H1 (cell line): ENCODE measurements around the gene TRAF3IP3. TPM values are rescaled to one million over a fixed set of nuclear protein-coding genes. Genes with fewer than 3 reads are reported as not detected.

ENCODE experiments used
- CTCF ChIA-PET: fragments of 300-600 bp; sonication (Branson Sonifier 250); formaldehyde crosslinking; loops from one replicate; lab custom pipeline; 2021; ENCODE audit not compliant: partially characterized antibody; lab: Charles Lee
- POLR2A ChIA-PET: fragments of 300-600 bp; sonication (Branson Sonifier 250); formaldehyde crosslinking; loops from one replicate; lab custom pipeline; 2021; ENCODE audit warnings: inconsistent platforms; ENCODE audit not compliant: partially characterized antibody; lab: Charles Lee
- DNase-seq, 2 experiments: peaks; one replicate each; pipeline versions ENCODE4 v3.0.0 to v3.0.0-alpha.2; 2010 to 2022; ENCODE audit warnings: low spot score in 2 of 2, low read depth in 1 of 2, mixed read lengths in 1 of 2
- FAIRE-seq: peaks from 2 replicates; lab custom pipeline; 2011; peaks lifted over from hg19 to GRCh38; lab: Jason Lieb, UNC
- H2AFZ ChIP-seq: 2 replicates; pipeline ENCODE4 v1.8.1; 2012; ENCODE audit warnings: low read length, inconsistent platforms
- H2AK5ac ChIP-seq: 2 replicates; pipeline ENCODE4 v1.6.1; 2013; ENCODE audit warnings: low read depth, low read length
- H2BK120ac ChIP-seq: replicated peaks from 2 replicates; pipeline ENCODE3; 2013; ENCODE audit warnings: low read depth, low read length, inconsistent platforms
- H2BK12ac ChIP-seq: 2 replicates; pipeline ENCODE4 v1.6.1; 2013; ENCODE audit warnings: low read depth, low read length
- H2BK15ac ChIP-seq: 2 replicates; pipeline ENCODE4 v1.6.1; 2013; ENCODE audit warnings: low read length
- H2BK20ac ChIP-seq: 2 replicates; pipeline ENCODE4 v1.6.1; 2013; ENCODE audit warnings: low read length
- H2BK5ac ChIP-seq: 2 replicates; pipeline ENCODE4 v1.6.1; 2013; ENCODE audit warnings: low read depth, low read length
- H3K14ac ChIP-seq: 2 replicates; pipeline ENCODE4 v1.6.1; 2013; ENCODE audit warnings: inconsistent platforms; ENCODE audit not compliant: insufficient read length
- H3K18ac ChIP-seq: 2 replicates; pipeline ENCODE4 v1.6.1; 2013; ENCODE audit warnings: low read length; ENCODE audit errors: extremely low read depth
- H3K23ac ChIP-seq: 2 replicates; pipeline ENCODE4 v1.6.1; 2013; ENCODE audit warnings: inconsistent platforms; ENCODE audit not compliant: insufficient read length
- H3K23me2 ChIP-seq: 2 replicates; pipeline ENCODE4 v1.6.1; 2013; ENCODE audit warnings: low read depth, low read length
- H3K27ac ChIP-seq: 2 replicates; pipeline ENCODE4 v1.6.1; 2011; ENCODE audit warnings: low read depth, low read length, inconsistent platforms
- H3K27me3 ChIP-seq, 4 experiments: replicated peaks in 1 of 4; 1 replicate in 1 of 4; 2 replicates in 3 of 4; pipeline versions ENCODE4 v1.6.1 to v1.8.1; 2011 to 2013; ENCODE audit warnings: low read length in 3 of 4, mild to moderate bottlenecking in 3 of 4, inconsistent platforms in 2 of 4, mixed read lengths in 2 of 4, moderate library complexity in 1 of 4; ENCODE audit not compliant: control insufficient read depth in 3 of 4, insufficient read depth in 3 of 4; ENCODE audit errors: extremely low read depth in 1 of 4
- H3K36me3 ChIP-seq, 4 experiments: 2 replicates each; pipeline versions ENCODE4 v1.6.1 to v1.8.1; 2011 to 2013; ENCODE audit warnings: mild to moderate bottlenecking in 4 of 4, low read length in 3 of 4, moderate library complexity in 2 of 4, control low read depth in 1 of 4, inconsistent platforms in 1 of 4; ENCODE audit not compliant: insufficient read depth in 4 of 4, control insufficient read depth in 2 of 4
- H3K4ac ChIP-seq: replicated peaks from 2 replicates; pipeline ENCODE3; 2013; ENCODE audit warnings: low read length, low read depth, mixed read lengths, inconsistent platforms; ENCODE audit not compliant: insufficient read length
- H3K4me1 ChIP-seq, 4 experiments: replicated peaks in 1 of 4; 1 replicate in 1 of 4; 2 replicates in 3 of 4; pipeline versions ENCODE4 v1.6.1 to v1.8.1; 2011 to 2013; ENCODE audit warnings: low read length in 3 of 4, inconsistent platforms in 2 of 4, mixed read lengths in 1 of 4; ENCODE audit not compliant: insufficient read depth in 4 of 4, control insufficient read depth in 3 of 4
- H3K4me2 ChIP-seq, 2 experiments: 2 replicates each; pipeline versions ENCODE4 v1.6.1 to v1.8.1; 2011 to 2013; ENCODE audit warnings: low read depth in 2 of 2, low read length in 2 of 2, control low read depth in 1 of 2, inconsistent platforms in 1 of 2, mild to moderate bottlenecking in 1 of 2; ENCODE audit not compliant: insufficient read depth in 1 of 2
- H3K4me3 ChIP-seq, 4 experiments: fragments of 200-600, 300-600 bp in 1 of 4; sonication (generic), shearing (Covaris generic), sonication (Bioruptor Twin) in 1 of 4; 2 replicates each; pipeline versions ENCODE4 v1.5.1 to v1.8.1; 2011 to 2016; ENCODE audit warnings: low read length in 4 of 4, low read depth in 3 of 4, control low read depth in 2 of 4, inconsistent platforms in 2 of 4, mild to moderate bottlenecking in 2 of 4, mixed read lengths in 1 of 4, moderate library complexity in 1 of 4; ENCODE audit not compliant: insufficient read depth in 2 of 4; ENCODE audit errors: extremely low read depth in 1 of 4
- H3K56ac ChIP-seq: replicated peaks from 2 replicates; pipeline ENCODE3; 2013; ENCODE audit warnings: low read depth, mild to moderate bottlenecking, mixed read lengths, low read length, inconsistent platforms; ENCODE audit not compliant: insufficient read length
- H3K79me1 ChIP-seq: 2 replicates; pipeline ENCODE4 v1.6.1; 2013; ENCODE audit warnings: low read depth, low read length, control low read depth
- H3K79me2 ChIP-seq, 2 experiments: 2 replicates each; pipeline versions ENCODE4 v1.6.1 to v1.8.1; 2012 to 2013; ENCODE audit warnings: low read length in 2 of 2, mild to moderate bottlenecking in 2 of 2, inconsistent platforms in 1 of 2; ENCODE audit not compliant: insufficient read depth in 2 of 2, control insufficient read depth in 1 of 2
- H3K9ac ChIP-seq, 4 experiments: replicated peaks in 1 of 4; 1 replicate in 1 of 4; 2 replicates in 3 of 4; pipeline versions ENCODE4 v1.6.1 to v1.8.1; 2011 to 2013; ENCODE audit warnings: low read depth in 3 of 4, low read length in 3 of 4, control low read depth in 2 of 4, mild to moderate bottlenecking in 2 of 4, moderate library complexity in 2 of 4, inconsistent platforms in 1 of 4; ENCODE audit errors: extremely low read depth in 1 of 4
- H3K9me3 ChIP-seq, 2 experiments: 2 replicates each; pipeline versions ENCODE4 v1.6.1 to v1.8.1; 2012 to 2013; ENCODE audit warnings: mild to moderate bottlenecking in 2 of 2, moderate library complexity in 2 of 2, control low read depth in 1 of 2, inconsistent platforms in 1 of 2, low read depth in 1 of 2, low read length in 1 of 2, mixed read lengths in 1 of 2; ENCODE audit not compliant: insufficient read depth in 2 of 2
- H4K20me1 ChIP-seq, 2 experiments: replicated peaks in 1 of 2; 2 replicates each; pipeline versions ENCODE3 to v1.8.1; 2011 to 2013; ENCODE audit warnings: inconsistent platforms in 2 of 2, low read length in 2 of 2, mild to moderate bottlenecking in 1 of 2; ENCODE audit not compliant: insufficient read depth in 2 of 2, control insufficient read depth in 1 of 2
- H4K5ac ChIP-seq: 2 replicates; pipeline ENCODE4 v1.6.1; 2013; ENCODE audit warnings: low read length, low read depth, mixed read lengths, inconsistent platforms; ENCODE audit not compliant: insufficient read length
- H4K8ac ChIP-seq: 2 replicates; pipeline ENCODE4 v1.8.0; 2013; ENCODE audit warnings: mild to moderate bottlenecking, moderate library complexity, low read length, inconsistent platforms; ENCODE audit not compliant: insufficient read depth; ENCODE audit errors: extremely low read depth
- H4K91ac ChIP-seq: replicated peaks from 2 replicates; pipeline ENCODE3; 2013; ENCODE audit warnings: low read length, mixed read lengths, inconsistent platforms; ENCODE audit not compliant: insufficient read length
- EGR1 ChIP-seq: IDR thresholded peaks from 2 replicates; pipeline ENCODE4 v1.6.1; 2011; ENCODE audit warnings: low read depth, low read length, borderline replicate concordance
- JUN ChIP-seq: IDR thresholded peaks from 2 replicates; pipeline ENCODE4 v1.6.1; 2011; ENCODE audit warnings: low read depth, mild to moderate bottlenecking, improper control_type of control experiment, low read length
- MAX ChIP-seq: IDR thresholded peaks from 2 replicates; pipeline ENCODE4 v1.6.1; 2012; ENCODE audit warnings: inconsistent platforms
- NRF1 ChIP-seq: IDR thresholded peaks from 2 replicates; pipeline ENCODE4 v1.6.1; 2011; ENCODE audit warnings: mild to moderate bottlenecking, low read depth, low read length, improper control_type of control experiment
- POLR2A ChIP-seq, 2 experiments: IDR thresholded peaks; 1 replicate in 1 of 2; 2 replicates in 1 of 2; pipeline ENCODE4 v1.6.1; 2011; ENCODE audit warnings: low read depth in 2 of 2, low read length in 2 of 2, mild to moderate bottlenecking in 2 of 2; ENCODE audit errors: control extremely low read depth in 1 of 2
- SP4 ChIP-seq: IDR thresholded peaks from 2 replicates; pipeline ENCODE4 v1.6.1; 2012; ENCODE audit warnings: low read length, inconsistent platforms
- SRF ChIP-seq: IDR thresholded peaks from 2 replicates; pipeline ENCODE4 v1.6.1; 2011; ENCODE audit warnings: mild to moderate bottlenecking, low read depth, low read length, moderate library complexity
- TAF1 ChIP-seq: IDR thresholded peaks from 2 replicates; pipeline ENCODE4 v1.6.1; 2011; ENCODE audit warnings: mild to moderate bottlenecking, low read depth, low read length
- TBP ChIP-seq: IDR thresholded peaks from 2 replicates; pipeline ENCODE4 v1.6.1; 2011; ENCODE audit warnings: low read depth, low read length, improper control_type of control experiment
- WGBS, 2 experiments: shearing (Covaris generic) in 1 of 2; methylation state at CpG; one replicate each; pipeline versions ENCODE4 v1.1.6 to v1.1.7; 2013 to 2015; ENCODE audit warnings: low lambda C conversion rate in 2 of 2, mixed read lengths in 2 of 2, inconsistent platforms in 1 of 2, low coverage in 1 of 2, missing lambda C conversion rate in 1 of 2; ENCODE audit not compliant: insufficient replicate concordance in 2 of 2, insufficient coverage in 1 of 2, insufficient read length in 1 of 2; ENCODE audit errors: extremely low coverage in 1 of 2, missing lambda C conversion rate in 1 of 2; 5-methylcytosine and 5-hydroxymethylcytosine counted together
- polyA plus RNA-seq, 7 experiments: library from polyadenylated mRNA; depleted of rRNA in 3 of 7; stranded (reverse) in 5 of 7; unstranded in 2 of 7; fragments of >200 nt in 5 of 7; fragments of 200-250 nt in 2 of 7; gene quantifications; 1 replicate in 5 of 7; 2 replicates in 1 of 7; 4 replicates in 1 of 7; pipeline versions ENCODE4 v1.2.1 to v1.2.3, GENCODE V29; 2011 to 2013; ENCODE audit warnings: missing spikeins in 2 of 7, mixed read lengths in 2 of 7
- total RNA-seq: library from RNA; stranded (reverse); fragmentation: NEBNext Ultra II Directional; extraction: Animal tissue kit (Norgen Biotek cat#: 25700); gene quantifications from 2 replicates; pipeline ENCODE4 v1.2.1, GENCODE V29; 2021

Gene TRAF3IP3
- total and polyA plus RNA-seq, 2 of the 8 experiments (the other 6 are each of a cell fraction or from before 2014, with no cell fraction given) = not detected

GRCh38 chr1:209784265-209785169, 28.7 kb downstream of the TRAF3IP3 start, which contains the start of gene C1orf74:
TSS of gene C1orf74 (minus strand) at chr1:209784559. CDS start at chr1:209783634, 925 bp downstream.
- H4K8ac ChIP-seq = peak within 1 kb of the TSS; percentile 96; the same call in 1 of the 2 replicates
- 5% methylated on average over 48 of the region's 48 CpGs; no CpG with 5 or more reads in 1 of the 2 experiments for WGBS, 2 experiments
- H3K23me2 ChIP-seq = peaks cover 6% of the 10 kb centered on the region
- TF ChIP-seq JUN = peak; percentile 80
- TF ChIP-seq POLR2A (IDR thresholded peaks at IDR 0.05; ENCODE audit: control extremely low read depth in 1 of 2, low read depth in 2 of 2, low read length in 2 of 2) = peak; percentile 92 to 96
- peak; percentile 90 for TF ChIP-seq TBP
- peak; percentile 96 for TF ChIP-seq NRF1
- peak; percentile 54 for TF ChIP-seq SRF
- TF ChIP-seq TAF1 = peak; percentile 95
- peak; percentile 83; the same call in 1 of the 2 replicates for TF ChIP-seq SP4
- 0 out of 2 replicates have a peak, but pooled peaks have one; percentile 14 for TF ChIP-seq EGR1
- TF ChIP-seq MAX = peak; percentile 81

More at GRCh38 chr1:209784265-209785169, 28.7 kb downstream of the TRAF3IP3 start, which contains the start of gene C1orf74:
- peak within 1 kb of the TSS; percentile 95 for H3K4ac ChIP-seq
- H3K23ac ChIP-seq = no peak within 1 kb of the TSS
- DNase-seq = peak; percentile 95 to 100
- no peak within 1 kb of the TSS for H2BK20ac ChIP-seq
- H3K27ac ChIP-seq = peak within 1 kb of the TSS; percentile 77
- H2BK15ac ChIP-seq = no peak within 1 kb of the TSS; the same call in 1 of the 2 replicates
- peak within 1 kb of the TSS; percentile 60 for H3K56ac ChIP-seq
- H2AK5ac ChIP-seq = peak within 1 kb of the TSS; percentile 24; the same call in 1 of the 2 replicates
- peak within 1 kb of the TSS; percentile 72 to 78 for H3K4me2 ChIP-seq
- no peak within 1 kb of the TSS for H2BK120ac ChIP-seq
- peaks cover 0 to 8% (median 1%) of the 10 kb centered on the region in 4 experiments; a peak in 3 of 8 replicates for H3K36me3 ChIP-seq
- POLR2A ChIA-PET = interaction anchor here (0.7 to 2.6 kb wide), 5 partner anchors 11 to 468 kb away, joined by 3 to 20 read pairs (median 4); partner anchors contain the start of gene IRF6
- H3K4me3 ChIP-seq = peak within 1 kb of the TSS; percentile 69 to 94 (median 78)
- no peaks in the 10 kb centered on the region for H3K27me3 ChIP-seq
- no peak within 1 kb of the TSS for H3K14ac ChIP-seq
- H4K20me1 ChIP-seq = no peaks in the 10 kb centered on the region
- CTCF ChIA-PET = interaction anchor here (0.7 to 1.3 kb wide), 3 partner anchors 13 to 38 kb away, joined by 3 to 4 read pairs (median 4); no protein-coding TSS in a partner anchor
- peaks cover 0 to 6% of the 10 kb centered on the region in 2 experiments; a peak in 1 of 4 replicates for H3K79me2 ChIP-seq
- peak within 1 kb of the TSS; percentile 95 for H2AFZ ChIP-seq
- peak; percentile 74 for FAIRE-seq
- H3K79me1 ChIP-seq = no peaks in the 10 kb centered on the region; the same call in 1 of the 2 replicates
- peak within 1 kb of the TSS; percentile 61 for H4K91ac ChIP-seq
- H4K5ac ChIP-seq = peak within 1 kb of the TSS; percentile 38
- peak within 1 kb of the TSS; percentile 89; the same call in 1 of the 2 replicates for H3K18ac ChIP-seq
- peak within 1 kb of the TSS; percentile 57 to 94 (median 80) for H3K9ac ChIP-seq
- no peaks in the 10 kb centered on the region for H3K9me3 ChIP-seq
- H2BK5ac ChIP-seq = peak within 1 kb of the TSS; percentile 80
- peaks cover 0 to 6% (median 2%) of the 10 kb centered on the region in 4 experiments; a peak in 2 of 7 replicates for H3K4me1 ChIP-seq
- no peak within 1 kb of the TSS for H2BK12ac ChIP-seq
